Astrocyte (in vitro differentiated cells and primary cell): ENCODE results near the gene CSF1.

Experiments used
- EZH2 ChIP-seq: IDR thresholded peaks from 2 replicates; pipeline ENCODE4 v1.6.1; 2012; ENCODE audit warnings: mild to moderate bottlenecking, low read length, inconsistent platforms; ENCODE audit not compliant: insufficient read depth
- TF ChIP-seq, protein P1 (sequence below): IDR thresholded peaks from 2 replicates; pipeline ENCODE4 v1.5.1; 2011; ENCODE audit warnings: low read depth, mild to moderate bottlenecking, inconsistent platforms, low read length, moderate library complexity; ENCODE audit not compliant: insufficient read depth

DNA sequence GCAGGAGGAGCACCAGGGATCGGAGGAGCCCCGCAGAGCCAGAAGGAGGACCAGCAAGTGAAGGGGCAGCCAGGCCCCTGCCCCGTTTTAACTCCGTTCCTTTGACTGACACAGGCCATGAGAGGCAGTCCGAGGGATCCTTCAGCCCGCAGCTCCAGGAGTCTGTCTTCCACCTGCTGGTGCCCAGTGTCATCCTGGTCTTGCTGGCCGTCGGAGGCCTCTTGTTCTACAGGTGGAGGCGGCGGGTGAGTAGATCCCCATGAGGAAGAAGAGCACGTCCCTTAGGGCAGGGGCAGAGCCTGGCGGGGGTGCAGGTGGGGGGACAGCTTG is 13.3 kb downstream of the CSF1 start:
- TF ChIP-seq, protein P1, sequence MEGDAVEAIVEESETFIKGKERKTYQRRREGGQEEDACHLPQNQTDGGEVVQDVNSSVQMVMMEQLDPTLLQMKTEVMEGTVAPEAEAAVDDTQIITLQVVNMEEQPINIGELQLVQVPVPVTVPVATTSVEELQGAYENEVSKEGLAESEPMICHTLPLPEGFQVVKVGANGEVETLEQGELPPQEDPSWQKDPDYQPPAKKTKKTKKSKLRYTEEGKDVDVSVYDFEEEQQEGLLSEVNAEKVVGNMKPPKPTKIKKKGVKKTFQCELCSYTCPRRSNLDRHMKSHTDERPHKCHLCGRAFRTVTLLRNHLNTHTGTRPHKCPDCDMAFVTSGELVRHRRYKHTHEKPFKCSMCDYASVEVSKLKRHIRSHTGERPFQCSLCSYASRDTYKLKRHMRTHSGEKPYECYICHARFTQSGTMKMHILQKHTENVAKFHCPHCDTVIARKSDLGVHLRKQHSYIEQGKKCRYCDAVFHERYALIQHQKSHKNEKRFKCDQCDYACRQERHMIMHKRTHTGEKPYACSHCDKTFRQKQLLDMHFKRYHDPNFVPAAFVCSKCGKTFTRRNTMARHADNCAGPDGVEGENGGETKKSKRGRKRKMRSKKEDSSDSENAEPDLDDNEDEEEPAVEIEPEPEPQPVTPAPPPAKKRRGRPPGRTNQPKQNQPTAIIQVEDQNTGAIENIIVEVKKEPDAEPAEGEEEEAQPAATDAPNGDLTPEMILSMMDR, result no peak
- TF ChIP-seq EZH2, result no peak
